ENCODE results near the gene RHOG. TPM values are rescaled to one million over a fixed set of nuclear protein-coding genes. Genes with fewer than 3 reads are reported as not detected.

The RHOG gene
- total RNA-seq, 1 donor from 2014 or later, result 59.7 TPM

- no peak for ATAC-seq
These were observed 18.7 kb upstream of the RHOG start for GRCh38 chr11:3859373-3859881.

GRCh38 chr11:3857628-3858027, 16.9 kb upstream of the RHOG start:
- no peak for ATAC-seq

- no peak for ATAC-seq
These were observed 16.2 kb upstream of the RHOG start for GRCh38 chr11:3856856-3857553.

GRCh38 chr11:3855808-3856491, 15.2 kb upstream of the RHOG start:
- peak; percentile 0 for ATAC-seq

GRCh38 chr11:3854977-3855807, 14.4 kb upstream of the RHOG start, which contains the start of gene STIM1:
Gene STIM1, plus strand, starts transcription at chr11:3855664. Its CDS starts 607 bp downstream, at chr11:3856271.
- ATAC-seq, result peak; percentile 89

- ATAC-seq, result no peak
These were observed 13.9 kb upstream of the RHOG start for GRCh38 chr11:3854660-3854976.

GRCh38 chr11:3853899-3854659, 13.3 kb upstream of the RHOG start:
- ATAC-seq, result peak; percentile 92

GRCh38 chr11:3853545-3853842, 12.7 kb upstream of the RHOG start:
- no peak for ATAC-seq

- ATAC-seq, result peak; percentile 51
These were observed 8.6 kb upstream of the RHOG start for GRCh38 chr11:3849297-3849874.

- ATAC-seq, result no peak
These were observed 4.9 kb upstream of the RHOG start for GRCh38 chr11:3845670-3846069.

- ATAC-seq, result no peak
These were observed 4.5 kb upstream of the RHOG start for GRCh38 chr11:3845246-3845645.

GRCh38 chr11:3843326-3843725, 2.6 kb upstream of the RHOG start:
- no peak for ATAC-seq

GRCh38 chr11:3841426-3842350, 929 bp upstream of the RHOG start:
- peak; percentile 74 for ATAC-seq

GRCh38 chr11:3840004-3840869, 522 bp downstream of the RHOG start:
- peak; percentile 49 for ATAC-seq

- no peak for ATAC-seq
These were observed 2.3 kb downstream of the RHOG start for GRCh38 chr11:3838504-3838903.

GRCh38 chr11:3837793-3838192, 3.0 kb downstream of the RHOG start:
- ATAC-seq, result no peak

- ATAC-seq, result no peak
These were observed 3.9 kb downstream of the RHOG start for GRCh38 chr11:3836903-3837302.

GRCh38 chr11:3835751-3836150, 5.0 kb downstream of the RHOG start:
- ATAC-seq, result no peak

- ATAC-seq, result peak; percentile 55
These were observed 5.9 kb downstream of the RHOG start for GRCh38 chr11:3834664-3835461.
